Thyroid gland (tissue), 4 donors: ENCODE measurements around the gene BICDL1. TPM values are rescaled to one million over a fixed set of nuclear protein-coding genes. Genes with fewer than 3 reads are reported as not detected.
A peak's percentile ranks its signal among the peaks of the same experiment; 100 is the strongest.
"Not testable (repeated sequence)": the region's sequence is repeated elsewhere in the genome, so short reads cannot be mapped to it uniquely, and the experiment has no call there.

Experiments used
- DNase-seq, 2 donors: peaks; one replicate each; pipeline ENCODE4 v3.0.0-alpha.2; 2019
- H3K27ac ChIP-seq, 3 donors: fragments of 200-600 bp; sonication (generic); 1 replicate in 2 of 3; 2 replicates in 1 of 3; pipeline ENCODE4 v1.5.1; 2016 to 2019; ENCODE audit warnings: mild to moderate bottlenecking in 1 of 3, moderate library complexity in 1 of 3
- H3K27me3 ChIP-seq: fragments of 200-600 bp; sonication (generic); one replicate; pipeline ENCODE4 v1.5.1; 2019
- H3K36me3 ChIP-seq, 2 donors: fragments of 200-600 bp; sonication (generic); one replicate each; pipeline ENCODE4 v1.5.1; 2016 to 2019
- H3K4me1 ChIP-seq, 2 donors: fragments of 200-600 bp; sonication (generic); one replicate each; pipeline ENCODE4 v1.5.1; 2017 to 2019
- H3K4me3 ChIP-seq, 3 donors: fragments of 200-600 bp; sonication (generic); replicated peaks in 1 of 3; 1 replicate in 2 of 3; 2 replicates in 1 of 3; pipeline ENCODE4 v1.5.1; 2016; ENCODE audit warnings: mild to moderate bottlenecking in 1 of 3
- H3K9me3 ChIP-seq: fragments of 200-600 bp; sonication (generic); one replicate; pipeline ENCODE4 v1.5.1; 2017
- CTCF ChIP-seq, 6 experiments: fragments of 200-600 bp in 3 of 6; fragments of 450-650 bp in 3 of 6; sonication (generic) in 3 of 6; IDR thresholded peaks; one replicate each; pipeline ENCODE4 v1.5.1; 2016 to 2019; ENCODE audit warnings: antibody characterized with exemption in 6 of 6, mild to moderate bottlenecking in 2 of 6, inconsistent platforms in 1 of 6, moderate library complexity in 1 of 6
- POLR2A ChIP-seq, 2 donors: fragments of 450-650 bp; IDR thresholded peaks; one replicate each; pipeline ENCODE4 v1.6.1; 2017; ENCODE audit warnings: antibody characterized with exemption in 2 of 2, mild to moderate bottlenecking in 2 of 2, moderate library complexity in 1 of 2
- WGBS, 2 donors: methylation state at CpG; one replicate each; pipeline ENCODE4 v1.1.5; 2017; 5-methylcytosine and 5-hydroxymethylcytosine counted together
- intact Hi-C: fragments of 100-400 bp; cut with DNase I; formaldehyde crosslinking; loops from one replicate; pipeline ENCODE4 v1.15.1; 2023
- total RNA-seq, 4 donors: library from RNA; depleted of rRNA; stranded (reverse); fragments of >200 nt; gene quantifications; one replicate each; pipeline ENCODE4 v1.2.3, GENCODE V29; 2016

The BICDL1 gene
- total RNA-seq, 4 donors from 2014 or later, result 10.5 to 81.8 (median 48.1) TPM

GRCh38 chr12:119964929-119965328 lies 24.1 kb upstream of the BICDL1 start:
- no peaks in the 10 kb centered on the region for H3K36me3 ChIP-seq
- TF ChIP-seq CTCF (IDR thresholded peaks at IDR 0.05), result no peak
- no peak for TF ChIP-seq POLR2A (IDR thresholded peaks at IDR 0.05)
- H3K27me3 ChIP-seq, result no peaks in the 10 kb centered on the region
- intact Hi-C loops, result no loop called here
- H3K27ac ChIP-seq, result no peak overlapping the region
- no peaks in the 10 kb centered on the region for H3K9me3 ChIP-seq
- DNase-seq, result no peak
- 97% methylated on average over 6 of the region's 6 CpGs for WGBS, 2 donors
- no peaks in the 10 kb centered on the region for H3K4me1 ChIP-seq
- no peak overlapping the region for H3K4me3 ChIP-seq

- Histone ChIP-seq H3K9me3 (no peaks in the 10 kb centered on the region), H3K4me3 (no peak overlapping the region), H3K4me1 (no peaks in the 10 kb centered on the region), H3K27ac (no peak overlapping the region), H3K36me3 (no peaks in the 10 kb centered on the region), H3K27me3 (no peaks in the 10 kb centered on the region)
- intact Hi-C loops, result no loop called here
- no peak for DNase-seq
- no peak for TF ChIP-seq POLR2A (IDR thresholded peaks at IDR 0.05)
- no peak for TF ChIP-seq CTCF (IDR thresholded peaks at IDR 0.05)
- whole genome bisulfite sequencing, 2 donors, result 75 to 78% methylated on average over 1 of the region's 1 CpG
Measured at GRCh38 chr12:119980242-119980641, 8.8 kb upstream of the BICDL1 start.

- H3K4me3 ChIP-seq, H3K9me3 ChIP-seq, H3K4me1 ChIP-seq, H3K36me3 ChIP-seq, H3K27me3 ChIP-seq, H3K27ac ChIP-seq, intact Hi-C loops, DNase-seq: not testable (repeated sequence)
- WGBS, 2 donors, result 85 to 89% methylated on average over 8 of the region's 8 CpGs
Measured at GRCh38 chr12:119980702-119981101, 8.3 kb upstream of the BICDL1 start.

- 0 to 1% methylated on average over 7 to 19 of the region's 49 CpGs for WGBS, 2 donors
- no peaks in the 10 kb centered on the region for H3K9me3 ChIP-seq
- no peaks in the 10 kb centered on the region for H3K36me3 ChIP-seq
- H3K4me1 ChIP-seq, result peaks cover 13 to 21% of the 10 kb centered on the region in 2 donors
- H3K27ac ChIP-seq, result peak overlapping the region in 1 of 3 donors; percentile 56
- peak overlapping the region in 2 of 3 donors; percentile 33 to 50 for H3K4me3 ChIP-seq
- H3K27me3 ChIP-seq, result no peaks in the 10 kb centered on the region
- no peak for DNase-seq
- intact Hi-C loops, result loop anchor here (5.0 kb wide), 1 partner anchor 98 kb away; no protein-coding TSS in a partner anchor
- TF ChIP-seq POLR2A (IDR thresholded peaks at IDR 0.05) (no peak), CTCF (IDR thresholded peaks at IDR 0.05) (no peak)
Measured at GRCh38 chr12:119989361-119989730, 310 bp downstream of the BICDL1 start.

DNA sequence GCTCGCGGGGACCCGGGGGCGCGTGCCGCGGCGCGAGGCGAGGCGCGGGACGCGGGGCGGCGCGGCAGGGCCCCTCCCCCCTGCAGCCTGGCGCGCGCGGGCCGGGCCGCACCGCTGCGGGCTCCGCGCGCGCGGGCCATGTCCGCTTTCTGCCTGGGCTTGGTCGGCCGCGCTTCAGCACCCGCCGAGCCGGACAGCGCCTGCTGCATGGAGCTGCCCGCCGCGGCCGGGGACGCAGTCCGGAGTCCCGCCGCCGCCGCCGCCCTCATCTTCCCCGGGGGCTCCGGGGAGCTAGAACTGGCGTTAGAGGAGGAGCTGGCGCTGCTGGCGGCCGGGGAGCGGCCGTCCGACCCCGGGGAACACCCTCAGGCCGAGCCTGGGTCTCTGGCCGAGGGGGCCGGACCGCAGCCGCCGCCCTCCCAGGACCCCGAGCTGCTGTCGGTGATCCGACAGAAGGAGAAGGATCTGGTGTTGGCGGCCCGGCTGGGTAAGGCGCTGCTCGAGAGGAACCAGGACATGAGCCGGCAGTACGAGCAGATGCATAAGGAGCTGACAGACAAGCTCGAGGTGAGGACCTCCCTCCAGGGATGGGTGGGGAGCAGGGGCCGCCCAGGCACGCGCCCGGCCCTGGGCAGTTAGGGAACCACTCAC lies 820 bp downstream of the BICDL1 start:
- intact Hi-C loops, result loop anchor here (5.0 kb wide), 1 partner anchor 97 kb away; no protein-coding TSS in a partner anchor
- 7% methylated on average over 8 of the region's 79 CpGs; no CpG with 5 or more reads in 1 of the 2 donors for WGBS, 2 donors
- DNase-seq, result peak; percentile 88 to 90
- H3K4me3 ChIP-seq, result peak overlapping the region in 2 of 3 donors; percentile 13 to 28
- no peaks in the 10 kb centered on the region for H3K36me3 ChIP-seq
- no peak overlapping the region for H3K27ac ChIP-seq
- peaks cover 13 to 21% of the 10 kb centered on the region in 2 donors for H3K4me1 ChIP-seq
- H3K27me3 ChIP-seq, result no peaks in the 10 kb centered on the region
- TF ChIP-seq CTCF (IDR thresholded peaks at IDR 0.05) (no peak), POLR2A (IDR thresholded peaks at IDR 0.05) (no peak)
- H3K9me3 ChIP-seq, result no peaks in the 10 kb centered on the region
